Panc1 (cell line): Measurements from ENCODE around the gene ASIP.

Experiments used
- POLR2AphosphoS5 ChIP-seq: IDR thresholded peaks from 2 replicates; pipeline ENCODE4 v1.6.1; 2012; ENCODE audit warnings: mild to moderate bottlenecking, low read depth, low read length, moderate library complexity
- SIN3A ChIP-seq: IDR thresholded peaks from 2 replicates; pipeline ENCODE4 v1.6.1; 2012; ENCODE audit warnings: low read depth, mild to moderate bottlenecking, low read length, moderate library complexity, borderline replicate concordance; ENCODE audit not compliant: insufficient read depth
- TF ChIP-seq, protein P1 (sequence below): fragments of 450-650 bp; IDR thresholded peaks from 2 replicates; pipeline ENCODE4 v1.5.1; 2017; ENCODE audit warnings: mild to moderate bottlenecking
- TF ChIP-seq, protein P2 (sequence below), 2 experiments: IDR thresholded peaks; 2 replicates each; pipeline ENCODE4 v1.6.1; 2011 to 2012; ENCODE audit warnings: low read depth in 2 of 2, control low read depth in 1 of 2, low read length in 1 of 2, mild to moderate bottlenecking in 1 of 2, moderate library complexity in 1 of 2; ENCODE audit not compliant: insufficient read depth in 1 of 2

DNA sequence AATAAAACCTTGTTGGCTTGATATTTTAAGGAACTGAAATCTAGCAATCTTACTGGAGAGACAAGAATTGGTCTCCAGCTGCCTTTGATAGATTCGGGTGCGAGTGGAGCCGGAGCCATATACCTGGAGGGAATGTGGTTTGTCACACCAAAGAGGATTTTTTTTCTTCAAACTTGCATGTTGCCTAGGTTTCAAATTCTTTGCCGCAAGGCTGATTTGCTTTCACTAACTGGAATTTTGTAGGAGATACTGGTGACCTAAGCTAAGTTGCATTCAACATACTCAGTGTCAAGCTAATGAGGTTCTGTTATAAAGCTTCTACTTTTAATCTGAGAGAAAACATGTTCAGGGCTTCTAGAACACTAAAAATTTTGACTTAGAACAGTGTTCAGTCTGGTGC, 39.7 kb upstream of the ASIP start:
- TF ChIP-seq POLR2AphosphoS5: no peak
- TF ChIP-seq, protein P1, sequence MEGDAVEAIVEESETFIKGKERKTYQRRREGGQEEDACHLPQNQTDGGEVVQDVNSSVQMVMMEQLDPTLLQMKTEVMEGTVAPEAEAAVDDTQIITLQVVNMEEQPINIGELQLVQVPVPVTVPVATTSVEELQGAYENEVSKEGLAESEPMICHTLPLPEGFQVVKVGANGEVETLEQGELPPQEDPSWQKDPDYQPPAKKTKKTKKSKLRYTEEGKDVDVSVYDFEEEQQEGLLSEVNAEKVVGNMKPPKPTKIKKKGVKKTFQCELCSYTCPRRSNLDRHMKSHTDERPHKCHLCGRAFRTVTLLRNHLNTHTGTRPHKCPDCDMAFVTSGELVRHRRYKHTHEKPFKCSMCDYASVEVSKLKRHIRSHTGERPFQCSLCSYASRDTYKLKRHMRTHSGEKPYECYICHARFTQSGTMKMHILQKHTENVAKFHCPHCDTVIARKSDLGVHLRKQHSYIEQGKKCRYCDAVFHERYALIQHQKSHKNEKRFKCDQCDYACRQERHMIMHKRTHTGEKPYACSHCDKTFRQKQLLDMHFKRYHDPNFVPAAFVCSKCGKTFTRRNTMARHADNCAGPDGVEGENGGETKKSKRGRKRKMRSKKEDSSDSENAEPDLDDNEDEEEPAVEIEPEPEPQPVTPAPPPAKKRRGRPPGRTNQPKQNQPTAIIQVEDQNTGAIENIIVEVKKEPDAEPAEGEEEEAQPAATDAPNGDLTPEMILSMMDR: no peak
- TF ChIP-seq, protein P2, sequence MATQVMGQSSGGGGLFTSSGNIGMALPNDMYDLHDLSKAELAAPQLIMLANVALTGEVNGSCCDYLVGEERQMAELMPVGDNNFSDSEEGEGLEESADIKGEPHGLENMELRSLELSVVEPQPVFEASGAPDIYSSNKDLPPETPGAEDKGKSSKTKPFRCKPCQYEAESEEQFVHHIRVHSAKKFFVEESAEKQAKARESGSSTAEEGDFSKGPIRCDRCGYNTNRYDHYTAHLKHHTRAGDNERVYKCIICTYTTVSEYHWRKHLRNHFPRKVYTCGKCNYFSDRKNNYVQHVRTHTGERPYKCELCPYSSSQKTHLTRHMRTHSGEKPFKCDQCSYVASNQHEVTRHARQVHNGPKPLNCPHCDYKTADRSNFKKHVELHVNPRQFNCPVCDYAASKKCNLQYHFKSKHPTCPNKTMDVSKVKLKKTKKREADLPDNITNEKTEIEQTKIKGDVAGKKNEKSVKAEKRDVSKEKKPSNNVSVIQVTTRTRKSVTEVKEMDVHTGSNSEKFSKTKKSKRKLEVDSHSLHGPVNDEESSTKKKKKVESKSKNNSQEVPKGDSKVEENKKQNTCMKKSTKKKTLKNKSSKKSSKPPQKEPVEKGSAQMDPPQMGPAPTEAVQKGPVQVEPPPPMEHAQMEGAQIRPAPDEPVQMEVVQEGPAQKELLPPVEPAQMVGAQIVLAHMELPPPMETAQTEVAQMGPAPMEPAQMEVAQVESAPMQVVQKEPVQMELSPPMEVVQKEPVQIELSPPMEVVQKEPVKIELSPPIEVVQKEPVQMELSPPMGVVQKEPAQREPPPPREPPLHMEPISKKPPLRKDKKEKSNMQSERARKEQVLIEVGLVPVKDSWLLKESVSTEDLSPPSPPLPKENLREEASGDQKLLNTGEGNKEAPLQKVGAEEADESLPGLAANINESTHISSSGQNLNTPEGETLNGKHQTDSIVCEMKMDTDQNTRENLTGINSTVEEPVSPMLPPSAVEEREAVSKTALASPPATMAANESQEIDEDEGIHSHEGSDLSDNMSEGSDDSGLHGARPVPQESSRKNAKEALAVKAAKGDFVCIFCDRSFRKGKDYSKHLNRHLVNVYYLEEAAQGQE (IDR thresholded peaks at IDR 0.05; ENCODE audit: insufficient read depth in 1 of 2, low read depth in 2 of 2, low read length in 1 of 2): no peak
- TF ChIP-seq SIN3A: no peak
